GM19438 (cell line): ENCODE results near the gene BRD4.

Experiments
- ATAC-seq: cut with Tn5 transposase; IDR thresholded peaks from one replicate; pipeline ENCODE4 v1.9.1; 2021; ENCODE audit warnings: low read depth; ENCODE audit not compliant: unreplicated experiment

BRD4 gene

DNA sequence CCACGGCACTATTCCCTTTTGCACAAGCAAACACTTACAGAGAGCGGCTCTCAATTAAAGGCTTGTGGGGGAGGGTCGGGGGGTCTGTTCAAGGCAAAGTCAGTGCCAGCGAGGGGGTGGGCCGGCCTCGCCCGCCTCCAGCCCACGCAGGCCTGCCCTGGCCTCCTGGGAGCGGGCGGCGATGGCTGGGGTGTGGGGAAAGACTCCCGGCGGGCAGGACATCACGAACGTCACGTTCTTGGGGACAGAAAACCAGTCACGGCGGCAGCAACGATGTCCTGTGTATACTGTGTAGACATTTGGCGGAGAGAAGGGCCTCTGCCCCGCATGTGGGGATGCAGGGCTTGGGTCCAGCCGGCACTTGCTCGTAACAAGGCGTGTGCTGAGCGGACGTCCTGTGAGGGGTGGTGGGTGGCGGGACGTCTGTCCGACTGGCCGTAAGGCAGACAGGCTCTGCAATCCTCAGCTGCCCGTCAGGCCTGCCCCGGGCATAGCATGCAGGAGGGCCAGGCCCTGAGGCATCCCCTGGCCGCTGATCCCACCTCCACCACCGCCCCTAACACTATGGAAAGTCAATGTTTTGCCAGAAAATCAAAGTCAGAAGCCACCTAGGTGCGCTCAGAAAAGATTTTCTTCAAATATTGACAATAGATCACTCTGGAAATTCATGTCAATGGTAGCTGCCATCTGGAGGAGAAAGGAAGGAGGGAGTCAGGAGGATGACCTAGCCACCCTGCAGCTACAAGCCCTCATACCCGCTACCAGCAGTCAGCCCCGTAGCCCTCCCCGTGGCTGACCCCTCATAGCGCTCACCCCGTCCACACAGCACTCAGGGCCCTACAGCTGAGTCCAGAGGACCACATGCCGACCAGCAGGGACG is 94.3 kb downstream of the BRD4 start:
- no peak for ATAC-seq

DNA sequence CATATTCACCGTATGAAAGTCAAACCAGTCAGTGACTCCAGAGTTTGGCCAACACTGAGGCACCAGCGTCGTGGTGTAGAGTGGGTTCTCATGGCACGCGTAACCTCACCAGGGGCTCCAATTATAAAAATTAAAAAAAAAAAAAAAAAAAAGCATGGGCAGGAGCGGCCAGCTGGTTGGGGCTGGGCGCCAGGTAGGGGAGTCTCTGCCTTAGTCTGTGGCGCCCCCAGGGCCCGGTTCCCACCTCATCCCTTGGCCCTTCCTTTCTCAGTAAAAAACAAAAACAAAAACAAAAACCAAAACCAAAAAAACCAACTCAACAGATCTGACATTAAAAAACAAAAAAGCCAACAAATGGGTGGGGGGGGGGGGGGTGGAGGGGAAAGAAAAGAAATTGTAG is 95.5 kb downstream of the BRD4 start:
- ATAC-seq: no peak

DNA sequence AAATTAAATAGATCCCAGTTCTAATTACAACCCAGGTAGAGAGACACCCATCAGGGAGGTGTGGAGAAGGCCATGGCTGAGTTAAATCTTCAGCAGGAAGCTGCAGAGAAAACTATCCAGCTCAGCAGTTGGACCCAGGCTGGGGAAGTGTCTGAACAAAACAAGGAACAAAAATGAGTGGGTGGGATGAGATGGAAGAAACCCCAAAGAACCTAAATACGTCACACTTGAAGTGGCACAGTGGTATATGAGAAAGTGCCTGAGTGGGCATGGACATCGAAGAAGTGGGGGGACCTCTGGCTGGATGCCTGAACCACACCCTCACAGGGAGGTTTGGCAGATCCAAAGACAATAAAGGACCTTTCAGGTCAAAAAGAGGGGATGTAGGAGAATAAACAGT is 96.6 kb downstream of the BRD4 start:
- ATAC-seq: no peak

DNA sequence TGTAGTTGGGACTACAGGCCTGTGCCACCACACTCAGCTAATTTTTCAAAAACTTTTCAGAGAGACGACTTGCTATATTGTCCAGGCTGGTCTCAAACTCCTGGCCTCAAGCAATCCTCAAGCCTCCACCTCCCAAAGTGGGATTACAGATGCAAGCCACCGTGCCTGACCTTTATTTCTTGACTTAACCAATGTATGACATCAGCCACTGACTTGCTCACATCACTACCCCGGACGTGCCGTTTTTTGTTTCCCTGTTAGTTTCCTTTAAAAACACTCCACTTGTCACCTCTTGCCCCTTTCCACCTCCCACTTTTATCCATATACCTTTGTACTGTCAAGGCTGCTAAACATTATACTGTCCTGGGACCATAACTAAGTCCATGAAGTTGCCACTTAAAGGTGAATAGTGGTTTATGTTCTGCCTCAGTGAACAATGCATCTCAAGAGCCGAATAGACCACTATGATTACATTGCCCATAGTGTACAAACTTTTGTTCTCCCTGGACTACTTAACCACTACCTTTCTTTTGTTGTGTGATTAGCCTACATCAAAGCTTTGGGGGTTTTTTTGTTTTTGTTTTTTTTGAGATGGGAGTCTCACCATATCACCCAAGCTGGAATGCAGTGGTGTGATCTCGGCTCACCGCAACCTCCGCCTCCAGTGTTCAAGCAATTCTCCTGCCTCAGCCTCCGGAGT is 97.8 kb downstream of the BRD4 start:
- ATAC-seq: no peak

DNA sequence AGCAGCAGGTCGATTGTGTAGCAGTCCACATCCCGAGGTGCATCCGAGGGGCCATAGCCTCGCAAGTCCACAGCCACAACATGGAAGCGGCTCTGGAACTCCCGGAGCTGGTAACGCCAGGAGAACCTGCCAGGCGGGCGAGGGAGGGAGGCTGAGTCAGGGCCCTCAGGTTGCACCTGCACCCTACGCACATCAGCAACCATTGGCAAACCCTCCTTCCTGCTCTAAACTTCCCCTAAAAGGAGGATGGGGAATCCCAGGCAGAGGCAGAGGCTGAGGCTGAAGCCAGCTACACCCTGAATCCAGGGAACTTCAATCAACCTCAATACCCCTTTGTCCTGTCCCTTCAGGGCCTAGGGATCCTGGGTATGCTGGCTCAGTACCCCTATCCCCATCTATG is 101.1 kb downstream of the BRD4 start:
- no peak for ATAC-seq

DNA sequence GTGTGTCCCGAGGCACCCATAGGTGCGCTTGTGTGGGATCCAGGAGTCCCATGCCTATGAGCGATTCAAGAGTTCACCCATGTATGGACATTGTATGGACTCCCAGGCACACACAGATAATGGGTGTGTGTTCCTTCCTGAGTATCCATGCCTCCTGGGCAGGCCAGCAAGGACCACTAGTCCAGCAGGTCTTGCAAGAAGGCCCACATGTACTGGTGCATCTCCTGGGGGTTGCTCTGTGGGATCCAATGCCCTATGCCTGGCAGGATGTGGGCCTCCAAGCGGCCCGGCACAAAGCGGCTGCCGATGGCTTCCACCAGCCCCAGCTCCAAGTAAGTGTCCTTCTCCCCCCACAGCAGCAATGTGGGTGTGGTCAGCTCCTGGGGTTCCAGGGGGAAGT is 105.1 kb downstream of the BRD4 start:
- no peak for ATAC-seq

DNA sequence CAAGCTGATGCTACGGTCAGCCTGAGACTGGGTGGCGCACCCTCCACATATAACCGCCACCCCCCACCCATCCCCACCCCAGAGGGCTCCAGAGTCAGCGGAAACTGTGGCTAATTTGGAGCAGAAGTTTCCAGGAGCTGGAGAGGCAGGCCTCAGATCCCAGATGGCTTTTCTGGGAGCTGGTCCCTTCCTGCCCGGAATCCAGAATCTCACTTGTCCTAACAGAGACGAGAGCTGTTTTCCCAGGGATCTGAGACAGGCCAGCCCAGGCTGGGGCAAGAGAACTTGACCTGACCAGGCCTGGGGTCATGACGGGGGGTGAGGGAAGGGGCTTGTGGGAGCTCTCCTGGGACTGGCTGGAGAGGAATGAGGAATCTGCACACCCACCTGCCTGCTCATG is 106.6 kb downstream of the BRD4 start:
- ATAC-seq: no peak

DNA sequence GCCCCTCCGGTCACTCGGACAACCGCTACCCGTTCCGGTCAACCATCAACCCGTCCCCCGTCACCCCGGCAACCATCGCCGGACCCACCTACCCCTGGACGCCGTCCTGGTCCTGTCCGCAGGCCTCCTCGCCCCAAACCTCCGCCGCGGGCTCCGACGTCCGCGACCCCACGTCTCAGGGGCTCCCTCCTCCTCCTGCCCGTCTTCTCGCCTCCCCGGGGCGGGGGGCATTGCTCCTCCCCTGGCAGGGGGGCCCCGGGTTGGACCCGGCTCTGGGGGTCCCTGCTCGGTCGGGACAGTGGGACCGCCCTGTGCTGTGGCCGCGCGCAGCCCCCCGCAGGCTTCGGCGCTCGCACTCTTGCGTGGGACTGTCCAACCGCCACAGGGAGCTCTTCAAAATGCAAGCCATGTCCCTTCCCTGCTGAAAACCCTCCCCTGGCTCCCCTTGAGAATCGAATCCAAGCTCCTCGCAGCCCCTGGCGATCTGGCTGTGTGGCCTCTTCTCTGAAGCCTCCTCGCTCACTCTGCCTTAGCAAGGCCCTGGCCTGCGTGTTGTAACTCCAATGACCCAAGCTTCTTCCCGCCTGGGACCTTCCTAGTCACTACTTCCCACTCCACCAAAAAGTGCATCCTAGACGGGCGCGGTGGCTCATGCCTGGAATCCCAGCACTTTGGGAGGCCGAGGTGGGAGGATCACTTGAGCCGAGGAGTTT is 108.5 kb downstream of the BRD4 start:
- no peak for ATAC-seq

DNA sequence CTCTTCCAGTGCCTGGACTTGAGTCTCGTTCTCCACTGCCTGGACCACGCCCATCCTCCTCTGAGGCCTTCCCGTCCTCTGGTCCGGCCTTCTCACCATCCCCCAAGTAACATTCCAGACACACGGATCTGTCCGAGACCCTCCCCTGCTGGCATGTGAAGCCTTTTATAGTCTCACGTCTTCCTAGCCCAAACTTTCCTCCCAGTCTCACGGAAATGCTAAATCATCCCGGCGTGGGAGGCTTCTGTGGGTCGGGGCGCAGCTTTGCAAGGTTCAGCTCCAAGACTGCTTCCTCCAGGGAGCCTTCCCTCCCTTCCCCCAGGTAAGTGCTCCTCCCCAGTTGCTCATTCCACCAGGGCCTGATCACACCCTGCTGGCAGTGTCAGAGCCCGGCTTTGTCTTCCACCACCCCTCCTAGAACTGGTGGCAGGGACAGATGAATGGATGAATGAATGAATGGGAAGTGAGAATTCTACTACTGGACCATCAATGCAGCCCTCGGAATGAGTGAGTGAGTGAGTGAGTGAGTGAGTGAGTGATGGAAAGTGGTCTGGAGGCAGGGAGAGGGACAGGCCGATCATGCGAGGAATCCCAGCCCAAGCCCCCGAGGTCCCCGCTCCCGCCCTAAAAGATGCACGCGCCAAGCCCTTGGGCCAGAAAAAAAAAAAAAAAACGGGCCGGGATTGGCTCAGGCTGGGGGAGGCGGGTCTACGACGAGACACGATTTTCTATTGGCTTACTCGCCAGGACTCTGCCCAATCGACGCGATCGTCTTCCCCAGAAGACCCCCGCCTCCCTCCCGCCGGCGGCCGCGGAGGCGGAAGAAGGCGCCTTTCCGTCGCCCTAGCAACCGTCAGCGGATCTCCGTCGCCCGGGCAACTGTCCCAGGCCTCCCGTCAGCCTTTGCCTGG is 109.3 kb downstream of the BRD4 start:
- peak; percentile 83 for ATAC-seq

DNA sequence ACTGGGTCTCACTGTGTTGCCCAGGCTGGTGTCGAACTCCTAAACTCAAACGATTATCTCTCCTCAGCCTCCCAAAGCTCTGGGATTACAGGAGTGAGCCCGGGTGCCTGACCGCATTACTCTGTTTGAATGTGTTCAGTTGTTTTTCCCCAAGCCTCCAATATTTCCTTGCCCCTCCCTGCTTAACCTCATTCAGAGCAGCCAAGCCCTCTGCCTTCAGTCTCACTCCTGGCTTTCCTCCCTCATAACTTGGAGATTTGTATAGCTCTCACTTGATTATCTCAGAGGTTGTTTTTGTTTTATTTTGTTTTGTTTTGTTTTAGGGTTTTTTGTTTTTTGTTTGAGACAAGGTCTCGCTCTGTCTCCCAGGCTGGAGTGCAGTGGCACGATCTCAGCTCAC is 111.5 kb downstream of the BRD4 start:
- ATAC-seq: no peak

DNA sequence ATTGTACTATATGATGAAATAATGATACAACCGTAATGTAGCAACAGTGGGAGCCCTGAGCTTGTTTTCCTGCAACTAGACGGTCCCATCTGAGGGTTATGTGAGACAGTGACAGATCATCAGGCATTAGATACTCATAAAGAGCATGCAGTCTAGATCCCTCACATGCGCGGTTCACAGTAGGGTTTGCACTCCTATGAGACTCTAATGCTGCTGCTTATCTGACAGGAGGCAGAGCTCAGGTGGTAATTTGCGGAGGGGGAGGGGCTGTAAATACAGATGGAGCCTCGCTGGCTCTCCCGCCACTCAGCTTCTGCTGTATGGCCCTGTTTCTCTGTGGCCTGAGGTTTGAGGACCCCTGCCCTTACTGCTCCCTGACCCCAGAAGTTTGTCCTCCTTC is 113.8 kb downstream of the BRD4 start:
- ATAC-seq: no peak

DNA sequence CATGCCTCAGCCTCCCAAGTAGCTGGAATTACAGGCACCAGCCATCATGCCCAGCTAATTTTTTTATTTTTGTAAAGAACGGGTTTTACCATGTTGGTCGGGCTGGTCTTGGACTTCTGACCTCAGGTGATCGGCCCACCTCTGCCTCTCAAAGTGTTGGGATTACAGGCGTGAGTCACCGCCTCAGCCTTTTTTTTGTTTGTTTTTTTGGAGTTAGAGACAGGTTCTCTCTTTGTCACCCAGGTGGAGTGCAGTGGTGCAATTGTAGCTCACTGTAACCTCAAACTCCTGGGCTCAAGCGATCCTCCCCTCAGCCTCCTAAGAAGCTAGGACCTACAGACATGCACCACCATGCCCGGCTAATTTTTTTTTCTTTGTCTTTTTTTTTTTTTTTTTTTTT is 116.0 kb downstream of the BRD4 start:
- no peak for ATAC-seq

DNA sequence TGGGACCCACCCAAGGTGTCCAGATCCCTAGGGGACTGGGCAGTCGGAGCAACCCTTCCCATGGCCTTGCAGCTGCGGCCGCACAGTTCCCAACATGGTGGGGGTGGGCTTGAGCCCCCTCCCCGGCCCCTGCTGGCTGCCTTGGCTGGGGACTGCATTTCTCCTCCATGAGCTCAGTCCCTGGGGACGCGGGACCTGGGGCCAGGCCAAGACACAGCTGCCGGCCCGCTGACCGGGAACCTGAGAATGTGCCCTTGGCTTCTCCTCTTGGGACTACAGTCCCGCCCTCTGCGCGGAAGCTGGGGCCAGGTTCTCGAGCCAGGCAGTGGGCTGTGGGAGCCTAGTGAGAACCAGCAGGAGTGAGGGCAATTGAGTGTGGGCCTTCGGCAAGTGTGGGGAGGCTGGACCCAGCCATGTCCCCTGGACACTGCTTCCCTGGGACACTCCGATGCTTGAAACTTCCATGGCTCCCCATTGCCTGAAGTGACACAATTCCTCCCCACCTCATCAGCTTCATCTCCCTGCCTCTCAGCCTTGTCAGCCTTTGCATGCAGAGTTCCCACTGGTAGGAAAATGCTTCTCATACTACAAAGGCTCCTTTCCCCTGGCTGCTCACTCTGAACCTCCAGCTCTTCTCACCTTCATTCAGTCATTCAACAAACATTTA is 118.5 kb downstream of the BRD4 start:
- ATAC-seq: no peak

DNA sequence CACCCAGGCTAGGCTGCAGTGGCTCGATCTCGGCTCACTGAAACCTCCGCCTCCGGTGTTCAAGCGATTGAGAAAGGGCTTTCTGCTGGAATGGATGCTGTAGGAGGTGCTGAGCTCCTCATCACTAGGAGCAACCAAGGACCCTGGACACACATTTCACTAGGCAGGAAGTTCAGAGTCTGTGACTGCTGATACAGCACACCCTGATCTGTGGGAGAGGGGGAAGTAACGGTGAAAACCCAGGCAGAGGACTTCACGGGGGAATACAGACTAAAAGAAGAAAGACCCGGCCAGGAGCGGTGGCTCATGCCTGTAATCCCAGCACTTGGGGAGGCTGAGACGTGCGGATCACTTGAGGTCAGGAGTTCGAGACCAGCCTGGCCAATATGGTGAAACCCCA is 119.6 kb downstream of the BRD4 start:
- no peak for ATAC-seq

DNA sequence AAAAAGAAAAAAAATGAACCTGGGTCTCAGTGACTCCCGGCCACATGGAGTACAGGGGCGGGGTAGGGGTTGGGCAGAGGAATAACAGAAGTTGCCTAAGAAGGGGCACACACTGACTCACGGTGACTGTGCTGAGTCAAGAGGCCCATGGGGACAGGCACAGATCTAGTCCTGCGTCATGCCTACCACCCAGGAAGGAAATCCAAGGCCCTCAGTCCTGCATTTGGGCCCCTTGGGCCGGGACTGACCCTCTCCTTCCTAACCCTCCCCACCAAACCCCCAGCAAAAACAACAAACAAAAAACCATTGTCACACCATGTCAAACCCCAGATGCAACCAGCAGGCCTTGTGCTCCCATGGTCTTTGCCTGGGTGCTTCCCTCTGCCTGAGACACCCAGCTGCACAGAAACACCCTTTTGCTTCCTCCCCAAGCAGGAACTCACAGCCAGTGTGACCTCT is 122.0 kb downstream of the BRD4 start:
- ATAC-seq: no peak

DNA sequence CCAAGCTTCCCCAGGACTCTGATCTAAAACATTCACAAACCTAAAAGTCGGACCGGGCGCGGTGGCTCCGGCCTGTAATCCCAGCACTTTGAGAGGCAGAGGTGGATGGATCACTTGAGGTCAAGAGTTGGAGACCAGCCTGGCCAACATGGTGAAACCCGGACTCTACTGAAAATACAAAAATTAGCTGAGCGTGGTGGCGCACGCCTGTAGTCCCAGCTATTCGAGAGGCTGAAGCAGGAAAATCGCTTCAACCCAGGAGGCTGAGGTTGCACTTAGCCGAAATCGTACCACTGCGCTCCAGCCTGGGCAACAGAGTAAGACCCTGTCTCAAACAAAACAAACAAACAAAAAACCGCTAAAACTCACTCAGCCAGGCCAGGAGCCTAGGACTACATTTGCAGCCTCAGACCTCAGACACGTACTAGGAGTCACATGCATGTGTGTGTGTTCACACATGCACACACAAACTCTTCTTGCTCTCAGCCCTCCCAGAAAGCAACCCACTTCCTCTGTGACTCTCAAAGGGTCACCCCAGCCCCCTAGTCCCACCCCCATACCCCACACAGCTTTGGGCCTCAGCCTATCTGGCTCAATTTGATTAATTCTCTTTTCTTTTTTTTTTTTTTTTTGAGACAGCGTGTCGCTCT is 130.8 kb downstream of the BRD4 start:
- ATAC-seq: no peak

DNA sequence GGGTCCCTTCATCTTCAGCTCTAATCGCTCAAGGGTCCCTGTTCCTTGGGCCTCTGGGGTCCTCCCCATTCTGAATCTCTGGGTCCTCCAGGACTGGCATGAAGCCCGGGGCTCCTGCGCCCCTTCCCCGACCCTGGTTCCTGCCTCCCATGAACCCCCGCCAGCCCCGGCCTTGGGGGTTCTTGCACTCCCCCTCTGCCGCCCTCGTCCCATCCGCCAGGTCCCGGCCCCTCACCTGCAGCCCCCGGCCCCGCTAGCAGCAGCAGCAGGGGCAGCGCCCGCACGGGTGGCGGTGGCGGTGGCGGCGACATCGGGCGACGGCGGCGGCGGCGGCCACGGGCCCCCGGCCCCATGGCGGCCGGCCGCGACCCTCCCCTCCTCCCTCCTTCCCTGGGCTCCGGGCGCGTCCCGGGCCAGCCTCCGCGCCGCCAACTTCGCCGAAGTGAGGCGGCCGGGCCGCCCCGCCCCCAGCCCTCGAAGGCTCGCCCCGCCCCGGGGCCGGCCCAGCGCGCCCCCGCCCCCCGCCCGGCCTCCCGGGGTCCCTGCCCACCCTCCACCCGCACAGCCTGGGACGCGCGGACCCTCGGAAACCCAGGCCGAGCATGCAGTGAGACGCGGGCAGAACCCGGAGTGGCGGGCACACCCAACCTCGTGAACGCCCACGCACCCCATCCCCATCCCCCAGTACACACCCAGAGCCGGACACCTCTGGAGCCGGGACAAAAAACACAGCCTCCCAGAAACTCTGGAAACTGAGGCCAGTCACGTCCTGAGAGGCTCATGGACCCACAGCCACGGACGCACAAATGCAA is 131.6 kb downstream of the BRD4 start, which contains the start of gene NOTCH3:
Gene NOTCH3, minus strand, starts transcription at position 443 of the 812 bp plus-strand sequence. Its CDS starts 90 bp downstream, at position 353.
- ATAC-seq: no peak
